DMS79 (cell line): ENCODE results near the gene CSNK2A2.

Experiments used
- DNase-seq: peaks from one replicate; lab custom pipeline; 2025; lab: John Stamatoyannopoulos, UW

Gene CSNK2A2

DNA sequence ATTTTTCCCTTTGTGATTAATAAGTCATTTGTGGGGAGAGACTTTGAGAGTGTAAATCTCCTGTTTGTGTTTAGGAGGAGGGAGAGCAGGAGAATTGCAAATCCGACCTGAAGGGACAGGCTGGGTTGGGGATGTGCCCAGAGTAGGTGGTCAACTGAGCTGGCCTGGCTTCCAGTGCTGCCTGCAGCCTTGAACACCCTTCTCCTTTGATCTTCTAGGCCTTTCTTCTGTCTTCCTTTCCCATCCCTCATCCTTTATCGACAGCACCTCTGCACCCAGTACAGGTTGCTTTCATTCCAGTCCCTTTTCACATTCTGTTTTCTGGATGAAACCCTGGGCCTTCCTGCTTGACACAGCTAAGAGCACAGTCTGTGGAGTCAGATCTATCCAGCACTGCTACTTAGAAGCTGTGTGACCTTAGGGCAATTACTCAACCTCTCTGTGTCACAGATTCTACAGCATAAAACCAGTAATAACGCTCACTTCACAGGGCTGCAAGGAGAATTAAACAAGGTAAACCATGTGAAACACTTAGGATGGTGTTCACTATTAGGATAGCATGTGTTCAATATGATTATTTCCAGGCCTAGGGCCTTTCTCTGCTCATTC is 1.0 kb upstream of the CSNK2A2 start:
- DNase-seq = no peak

DNA sequence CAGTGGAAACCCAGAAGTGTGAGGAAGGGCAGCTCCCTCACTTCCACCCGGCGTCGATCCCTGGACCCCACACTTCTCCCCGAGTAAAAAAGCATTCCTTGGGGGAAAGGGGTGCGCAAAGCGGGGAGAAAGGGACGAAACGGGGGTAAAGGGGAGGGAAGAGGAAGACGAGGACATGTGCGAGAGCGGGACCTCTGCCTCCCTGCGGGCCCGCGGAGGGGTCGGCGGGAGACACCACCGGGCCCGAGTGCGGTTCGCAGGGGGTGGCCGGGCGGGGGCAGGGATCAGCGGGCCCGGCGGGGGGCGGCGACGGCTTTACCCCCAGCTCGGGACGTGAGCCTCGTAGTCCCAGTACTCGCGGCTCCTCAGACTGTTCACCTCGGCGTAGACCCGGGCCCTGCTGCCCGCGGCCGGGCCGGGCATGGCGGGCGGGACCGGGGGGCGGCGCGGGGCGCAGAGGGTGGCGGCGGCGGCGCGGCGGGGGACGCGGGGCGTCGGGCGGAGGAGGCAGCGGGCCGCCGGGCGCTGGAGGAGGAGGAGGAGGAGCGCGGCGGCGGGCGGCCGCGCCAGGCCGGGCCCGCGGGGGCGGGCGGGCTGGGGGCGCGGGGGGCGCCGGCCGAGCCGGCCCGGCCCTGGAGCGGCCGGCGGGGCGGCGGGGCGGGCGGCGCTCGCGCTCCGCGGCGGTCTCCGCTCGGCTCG is 443 bp downstream of the CSNK2A2 start:
- no peak for DNase-seq

DNA sequence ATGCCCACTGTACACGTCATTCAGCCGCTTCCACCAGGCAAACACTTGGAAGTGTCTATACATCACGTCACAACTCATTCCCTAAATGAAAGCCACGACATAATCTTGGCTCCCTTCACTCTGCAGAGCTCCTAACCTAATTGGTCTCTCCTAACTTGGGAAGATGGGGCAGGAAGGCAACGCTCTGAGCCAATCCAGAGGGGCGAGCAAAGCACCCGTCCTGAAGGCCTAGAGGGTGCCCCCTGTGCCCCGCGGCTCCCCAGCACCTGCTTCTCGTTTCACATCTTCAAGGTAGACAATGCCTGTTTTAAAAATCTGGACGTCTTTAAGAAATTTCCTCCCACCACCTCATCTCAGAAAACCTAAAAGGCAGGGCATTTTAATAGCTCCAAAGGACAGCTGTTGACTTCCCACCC is 1.0 kb downstream of the CSNK2A2 start:
- DNase-seq = no peak

DNA sequence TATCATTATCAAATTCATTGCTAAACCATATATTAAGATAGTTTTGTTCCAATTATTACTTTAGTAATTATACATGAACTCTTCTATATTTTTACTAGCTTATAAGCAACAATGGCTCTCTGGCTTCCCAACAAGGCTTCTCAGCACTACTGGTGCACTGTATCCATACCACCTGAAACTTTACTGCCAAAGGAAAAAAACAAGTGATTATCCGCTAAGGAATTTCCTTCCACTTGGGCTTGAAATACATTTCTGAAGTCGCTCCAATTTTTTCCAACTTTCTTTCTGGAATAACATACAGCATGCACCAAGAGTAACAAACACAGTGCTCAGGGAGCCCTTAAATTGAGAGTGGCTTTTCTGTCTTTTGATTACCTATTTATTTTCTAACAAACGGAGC is 2.1 kb downstream of the CSNK2A2 start:
- DNase-seq = no peak

DNA sequence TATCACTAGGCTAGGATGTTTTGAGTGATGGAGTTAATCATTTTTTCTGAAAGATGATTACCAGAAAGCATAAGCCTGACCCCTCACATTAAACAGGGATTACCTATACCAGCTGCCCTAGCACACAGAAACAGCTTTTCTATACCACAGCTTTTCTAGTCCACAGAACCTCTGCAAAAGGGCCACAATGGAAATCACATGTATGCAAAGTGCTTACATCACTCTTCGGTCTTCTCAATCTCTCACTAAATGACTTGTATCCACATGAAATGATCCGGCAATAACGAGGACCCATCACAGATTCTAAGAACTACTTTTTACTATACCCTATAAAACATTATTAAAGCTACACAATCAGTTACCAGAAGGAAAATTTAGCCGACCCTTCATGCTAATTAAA is 2.6 kb downstream of the CSNK2A2 start:
- DNase-seq = no peak

DNA sequence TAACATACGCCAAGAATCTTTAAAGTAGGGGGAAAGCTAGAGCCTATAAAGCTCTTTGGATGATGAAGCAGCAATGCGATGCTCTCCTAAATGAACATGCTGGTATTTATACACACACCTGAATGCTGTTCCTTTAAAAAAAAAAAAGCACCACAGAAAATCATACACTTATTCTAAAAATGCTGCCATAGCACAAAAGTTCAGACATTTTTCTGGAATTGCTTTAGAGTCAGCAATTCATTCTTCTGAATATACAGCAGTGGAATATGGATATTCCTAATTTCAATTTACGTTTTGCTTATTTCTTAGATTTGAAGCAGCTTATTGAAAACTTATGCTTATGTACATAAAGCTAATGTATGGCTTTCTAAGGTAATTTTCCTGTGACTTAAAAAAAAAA is 3.1 kb downstream of the CSNK2A2 start:
- DNase-seq = no peak

DNA sequence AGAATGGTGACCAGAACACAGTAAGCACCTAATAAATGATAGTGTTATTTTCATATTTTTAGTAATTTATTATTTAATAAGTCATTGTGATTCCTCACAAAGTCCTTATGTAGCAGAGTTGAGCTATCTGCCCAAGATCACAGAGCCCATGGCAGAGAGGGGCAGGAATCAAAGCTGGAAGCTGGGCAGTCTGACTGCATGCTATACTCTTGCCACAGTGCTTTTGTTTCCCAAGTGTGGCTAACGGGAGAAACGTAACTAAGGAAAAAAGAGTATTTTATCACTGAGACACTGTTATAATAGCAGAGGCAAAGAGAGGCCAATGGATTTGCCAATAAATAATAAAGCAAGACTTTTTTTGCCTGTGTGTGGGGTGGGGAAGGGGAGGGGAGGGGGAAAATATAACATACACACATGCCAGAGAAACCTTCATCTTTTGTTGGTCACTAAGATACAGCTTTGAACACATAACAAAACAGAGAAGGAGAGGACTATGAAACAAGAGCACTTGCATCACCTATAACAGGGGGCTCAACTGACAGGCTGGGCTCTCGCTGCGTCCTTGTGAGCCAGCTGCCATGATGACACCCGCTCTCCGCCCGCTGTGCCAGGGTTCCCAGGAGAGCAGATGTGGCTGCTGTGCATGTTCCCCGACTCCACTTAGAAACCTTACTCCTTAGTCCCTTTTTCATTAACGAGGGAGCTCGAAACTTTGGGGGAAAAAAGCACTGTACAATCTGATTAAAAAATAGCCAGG is 10.1 kb downstream of the CSNK2A2 start:
- no peak for DNase-seq

DNA sequence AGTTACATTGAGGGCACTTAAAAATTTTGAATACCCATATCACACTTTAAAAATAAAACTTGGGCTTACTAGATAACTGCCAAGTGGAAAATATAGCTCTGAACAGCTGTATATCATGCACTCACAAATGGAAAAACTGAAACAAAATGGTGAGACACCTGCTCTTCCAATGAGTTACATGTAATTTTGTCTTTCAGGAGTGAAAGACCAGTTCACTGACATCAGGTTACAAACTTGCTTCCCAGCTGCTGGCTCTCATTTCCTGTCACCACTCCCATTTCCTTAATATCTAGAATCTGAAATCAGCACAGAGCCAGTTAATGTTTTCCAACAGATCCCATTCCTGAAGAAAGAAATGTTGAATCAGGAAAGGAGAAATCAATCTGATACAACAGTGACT is 10.8 kb downstream of the CSNK2A2 start:
- no peak for DNase-seq

DNA sequence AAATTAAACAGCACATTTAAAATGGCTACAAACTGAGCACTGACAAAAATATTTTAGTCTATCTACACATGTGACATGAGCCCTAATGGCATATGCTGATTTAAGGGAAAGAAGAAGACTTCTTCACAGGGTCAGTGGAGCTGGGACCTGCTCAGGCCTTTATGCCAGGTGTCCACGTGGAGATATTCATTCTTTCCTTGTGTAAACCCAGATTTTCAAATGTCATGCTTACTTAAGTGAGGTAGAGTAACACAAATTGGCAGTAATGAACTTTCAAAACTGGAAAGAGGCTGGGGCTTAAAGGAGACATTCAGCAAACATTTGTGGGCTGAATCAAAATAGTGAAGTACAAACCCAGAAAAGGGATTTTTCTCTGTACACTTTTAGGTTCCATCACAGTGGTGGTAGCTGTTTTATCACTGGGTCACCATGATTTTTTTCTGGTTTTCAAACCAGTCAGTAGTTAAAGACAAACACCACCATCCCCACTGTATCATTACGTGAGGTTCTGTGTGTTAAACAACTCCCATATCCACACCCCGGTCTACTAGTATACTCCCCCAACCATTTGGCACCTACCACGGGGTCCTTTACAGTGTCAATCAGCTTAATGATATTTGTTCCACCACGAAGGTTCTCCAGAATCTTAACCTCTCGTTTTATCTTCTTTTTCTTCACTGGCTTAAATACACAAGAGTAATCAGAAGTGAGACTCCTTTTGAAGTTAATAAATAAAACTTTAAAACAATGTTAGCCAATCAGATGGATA is 11.5 kb downstream of the CSNK2A2 start:
- DNase-seq = no peak

DNA sequence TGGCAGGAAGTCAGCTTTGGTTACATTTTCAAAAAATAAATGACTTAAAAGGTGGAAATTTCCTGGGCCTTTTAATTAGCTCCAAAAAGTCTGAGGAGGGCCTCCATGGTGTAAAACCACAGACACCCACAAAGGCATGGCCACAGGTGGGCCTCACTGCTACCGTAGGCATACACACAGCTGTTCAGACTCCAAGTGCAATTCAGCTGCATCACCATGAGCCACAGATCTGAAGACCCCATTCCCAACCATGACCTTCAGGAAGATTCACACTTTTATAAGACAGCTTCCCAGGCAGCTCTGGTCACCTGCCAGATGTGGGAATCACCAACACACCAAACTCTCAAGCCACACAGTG is 20.6 kb downstream of the CSNK2A2 start:
- DNase-seq = no peak

DNA sequence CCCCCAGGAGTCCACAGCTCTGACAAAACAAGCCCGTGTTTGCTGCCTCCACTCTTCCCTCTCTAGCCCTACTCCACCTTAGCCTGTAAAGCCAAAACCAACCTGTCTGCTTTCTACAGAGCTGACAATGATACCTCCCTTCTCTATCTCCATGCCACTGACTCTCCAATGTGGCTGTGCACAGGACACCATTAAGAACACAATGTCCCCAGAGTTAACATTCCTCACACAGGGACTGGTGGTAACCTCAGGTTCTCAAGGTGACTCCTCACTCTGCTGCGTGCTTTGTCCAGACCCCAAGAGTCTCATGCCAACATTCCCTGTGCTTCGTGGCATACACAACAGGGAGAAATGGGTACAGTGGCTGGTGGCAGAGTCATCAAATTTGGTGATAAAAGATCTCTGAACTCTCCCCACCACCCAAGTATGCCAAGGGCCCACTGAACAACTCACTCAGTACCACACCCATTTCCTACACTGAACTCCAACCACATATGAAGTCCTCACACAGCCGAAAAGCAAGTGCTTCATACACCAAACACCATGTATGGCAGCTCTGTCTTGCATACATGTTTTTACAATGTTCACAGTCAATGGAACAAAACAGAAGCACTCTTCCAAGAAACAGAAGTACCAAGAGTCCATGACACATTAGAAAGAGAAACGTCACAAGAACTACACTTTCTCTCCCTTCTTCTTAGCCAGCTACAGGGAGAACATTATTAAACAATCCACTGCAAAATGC is 21.1 kb downstream of the CSNK2A2 start:
- DNase-seq = no peak

DNA sequence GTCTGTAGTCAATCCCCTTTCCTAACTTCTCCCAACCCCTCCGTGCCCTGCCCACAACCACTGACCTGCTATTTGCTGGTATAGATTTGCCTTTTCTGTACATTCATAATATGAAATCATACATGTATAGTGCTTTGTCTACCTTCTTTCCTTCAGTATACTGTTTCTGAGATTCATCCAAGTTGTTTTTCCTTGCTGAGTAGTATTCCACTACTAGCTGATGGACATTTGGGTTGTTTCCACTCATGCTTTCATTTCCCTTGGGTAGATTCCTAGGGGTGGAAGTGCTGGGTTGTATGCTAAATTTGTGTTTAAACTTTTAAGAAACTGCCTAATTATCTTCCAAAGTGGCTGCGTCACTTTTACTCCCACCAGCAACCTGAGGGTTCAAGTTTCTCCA is 27.7 kb downstream of the CSNK2A2 start:
- DNase-seq = no peak

DNA sequence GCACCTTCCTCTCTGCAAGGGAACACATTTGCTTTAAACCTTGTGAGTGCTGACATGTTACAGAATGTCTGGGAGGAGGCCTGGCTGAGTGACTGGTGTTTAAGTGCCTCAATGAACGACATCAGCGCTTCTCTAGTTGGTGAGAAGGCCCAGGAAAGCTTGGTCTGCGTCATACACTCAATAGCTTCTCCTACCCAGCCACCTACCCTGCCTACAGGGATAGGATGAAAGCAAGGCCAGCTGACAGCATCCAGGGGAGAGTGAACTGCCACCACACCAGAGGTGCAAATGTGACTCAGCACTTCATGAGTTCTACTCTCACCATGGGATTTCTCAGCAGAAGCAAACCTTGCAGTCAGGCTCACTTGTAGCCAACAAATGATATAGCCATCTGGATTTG is 37.1 kb downstream of the CSNK2A2 start:
- DNase-seq = no peak

DNA sequence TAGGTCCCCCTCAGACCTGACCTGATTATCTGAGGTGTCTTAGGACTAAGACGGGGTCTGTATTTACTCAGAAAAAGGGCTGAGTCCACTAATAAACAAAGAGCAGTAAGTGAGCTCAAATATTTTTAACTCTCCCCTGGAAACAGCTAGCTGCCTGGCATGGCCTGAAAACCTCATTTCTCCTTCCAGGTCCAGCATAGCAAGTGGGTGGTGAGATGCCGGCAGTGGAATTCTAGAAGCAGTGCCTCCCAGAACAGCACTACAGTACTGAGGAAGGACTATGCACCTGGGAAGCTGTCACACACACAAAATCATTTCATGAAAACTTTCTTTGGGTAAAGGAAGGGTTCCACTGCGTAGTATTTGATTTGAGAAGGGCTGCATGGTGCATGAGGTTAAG is 39.2 kb downstream of the CSNK2A2 start:
- DNase-seq = no peak

DNA sequence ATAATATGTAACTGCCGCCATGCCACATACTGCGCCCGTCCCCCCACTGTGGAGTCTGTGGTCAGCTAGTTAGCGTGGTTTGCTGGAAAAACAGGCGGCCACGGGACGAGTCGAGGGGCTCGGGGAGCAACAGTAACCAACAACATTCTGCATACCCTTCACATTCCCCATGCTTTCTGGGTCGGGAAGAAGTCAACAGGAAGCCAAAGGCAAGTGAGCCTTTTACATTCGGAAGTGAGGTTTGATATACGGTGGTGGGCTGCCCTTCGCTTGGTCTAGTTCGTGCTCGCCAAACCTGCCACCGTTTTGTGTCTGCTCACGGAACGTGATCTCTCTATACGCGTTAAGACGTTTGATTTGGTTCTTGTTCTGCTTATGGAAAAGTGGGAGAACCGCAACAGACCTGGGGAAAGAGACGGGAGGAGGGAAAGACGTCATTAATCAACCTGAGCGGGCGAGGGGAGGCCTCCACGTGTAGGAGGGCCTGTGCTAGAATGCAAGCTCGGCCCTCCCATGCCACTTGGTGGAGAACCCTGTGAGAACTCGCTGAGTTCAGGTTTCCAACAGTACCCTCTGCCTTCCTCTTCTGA is 39.9 kb downstream of the CSNK2A2 start:
- DNase-seq = no peak

DNA sequence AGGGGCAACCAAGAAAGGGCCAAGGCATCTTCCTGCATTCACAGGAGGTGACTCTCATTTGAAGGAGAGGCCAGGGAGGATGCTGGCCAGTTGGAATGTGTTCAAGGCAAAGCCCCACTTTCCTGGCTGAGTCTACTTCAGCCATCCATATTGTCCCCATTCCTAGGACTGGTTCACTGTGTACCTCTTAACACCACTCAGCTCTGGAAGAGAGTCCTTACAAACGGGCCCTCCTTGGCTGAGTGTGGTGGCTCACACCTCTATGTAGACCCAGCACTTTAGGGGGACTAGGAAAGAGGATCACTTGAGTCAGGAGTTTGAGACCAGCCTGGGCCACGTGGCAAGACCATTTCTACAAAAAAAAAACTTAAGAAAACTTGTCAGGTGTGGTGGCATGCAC is 40.7 kb downstream of the CSNK2A2 start:
- DNase-seq = no peak

DNA sequence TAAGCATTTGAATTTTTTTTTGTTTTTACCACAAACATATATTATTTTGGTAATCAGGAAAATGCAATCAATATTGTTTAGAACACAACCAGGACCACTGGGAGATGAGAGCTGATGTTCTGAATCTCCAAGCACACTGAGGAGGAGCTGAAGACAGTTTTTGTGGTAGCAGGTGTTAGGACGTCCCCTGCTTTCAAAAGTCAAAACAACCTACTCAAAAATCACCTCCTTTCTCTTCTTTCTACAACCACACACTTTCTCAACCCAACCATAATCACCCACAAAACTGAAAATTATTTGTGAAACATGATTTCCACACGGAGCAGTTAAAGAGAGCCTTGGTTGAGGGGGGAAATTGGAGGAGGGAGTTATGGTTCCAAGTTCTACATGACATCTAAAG is 42.1 kb downstream of the CSNK2A2 start:
- no peak for DNase-seq

DNA sequence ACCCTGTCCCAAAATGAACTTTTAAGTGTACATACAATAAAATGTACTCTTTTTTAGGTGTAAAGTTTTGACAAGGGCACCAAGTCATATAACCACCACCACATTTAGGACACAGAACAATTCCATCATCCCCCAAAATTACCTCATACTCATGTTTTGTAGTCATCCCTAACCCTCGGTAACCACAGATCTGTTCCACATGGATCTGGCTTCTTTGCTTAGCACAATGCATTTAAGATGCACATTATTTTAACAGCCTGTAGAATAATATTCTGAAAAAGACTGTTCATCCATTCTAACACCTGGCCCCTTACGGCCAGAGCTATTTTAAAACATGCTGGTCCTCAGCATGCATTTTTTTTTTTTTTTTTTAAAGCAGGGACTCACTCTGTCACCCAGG is 43.6 kb downstream of the CSNK2A2 start:
- no peak for DNase-seq

DNA sequence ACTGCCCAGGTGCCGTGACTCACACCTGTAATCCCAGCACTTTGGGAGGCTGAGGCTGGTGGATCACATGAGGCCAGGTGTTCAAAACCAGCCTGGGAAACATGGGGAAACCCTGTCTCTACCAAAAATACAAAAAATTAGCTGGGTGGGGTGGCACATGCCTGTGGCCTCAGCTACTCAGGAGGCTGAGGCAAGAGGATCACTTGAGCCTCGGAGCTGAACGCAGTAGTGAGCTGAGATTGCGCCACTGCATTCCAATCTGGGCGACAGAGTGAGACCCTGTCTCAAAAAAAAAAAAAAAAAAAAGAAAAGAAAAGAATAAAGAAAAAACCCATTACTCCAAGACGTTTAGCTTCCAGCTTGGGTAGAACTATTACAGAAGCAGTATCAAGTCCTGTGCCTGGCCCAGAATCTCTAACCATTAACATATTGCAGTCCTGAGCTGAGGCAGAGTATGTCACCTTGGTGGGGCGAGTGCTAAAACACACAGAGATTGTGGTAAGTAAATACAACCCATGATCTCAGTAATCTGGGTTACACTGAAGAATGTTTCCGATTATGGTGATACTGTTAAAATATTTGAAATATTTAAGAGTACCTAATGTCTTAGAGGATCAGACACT is 45.5 kb downstream of the CSNK2A2 start:
- no peak for DNase-seq

DNA sequence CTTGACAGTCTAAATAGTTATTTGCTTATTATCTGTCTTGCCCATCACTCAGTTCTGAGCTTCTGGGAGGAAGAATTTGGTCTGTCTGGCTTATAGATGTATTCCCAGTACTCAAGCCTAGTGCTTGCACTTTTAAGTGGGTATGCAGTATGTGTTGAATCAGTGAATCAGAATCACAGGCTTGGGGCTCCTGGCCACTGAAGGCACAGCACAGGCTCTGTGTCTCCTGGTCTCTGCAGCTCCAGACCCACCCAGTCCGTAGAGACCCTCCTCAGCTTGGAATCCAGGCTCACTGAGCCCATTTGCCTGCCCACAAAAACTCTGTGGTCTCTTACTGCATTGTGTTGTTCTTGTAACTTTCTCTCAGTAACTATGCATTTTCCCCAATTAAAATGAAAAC is 49.4 kb downstream of the CSNK2A2 start:
- no peak for DNase-seq

DNA sequence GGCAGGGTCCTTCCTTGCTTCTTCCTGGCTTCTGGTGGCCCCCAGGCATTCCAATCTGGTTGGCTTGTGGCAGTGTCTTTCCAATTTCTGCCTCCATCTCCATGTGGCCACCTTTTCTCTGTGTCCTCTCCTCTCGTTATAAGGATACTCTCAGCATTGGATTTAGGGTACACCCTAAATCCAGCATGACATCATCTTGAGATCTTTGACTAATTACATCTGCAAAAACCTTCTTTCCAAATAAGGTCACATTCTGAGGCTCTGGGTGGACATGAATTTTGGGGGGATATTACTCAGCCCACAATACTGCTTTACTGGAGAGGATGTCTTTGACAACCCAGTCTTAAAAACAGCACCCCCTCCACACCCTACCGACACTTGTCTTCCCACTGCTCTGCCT is 49.8 kb downstream of the CSNK2A2 start:
- DNase-seq = no peak
